Panc1 (cell line): ENCODE measurements around the gene FOXN4. TPM values are rescaled to one million over a fixed set of nuclear protein-coding genes. Genes with fewer than 3 reads are reported as not detected.

Experiments
- ATAC-seq: fragments of 200-7000 bp; cut with Tn5 transposase; 2 replicates; pipeline ENCODE4 v1.9.1; 2020; ENCODE audit warnings: mild to moderate bottlenecking, moderate library complexity
- BruUV-seq: library from RNA; stranded (reverse); fragments of 400-500 nt; replicated peaks from 2 replicates; lab custom pipeline; 2021; lab: Mats Ljungman, UMichigan
- CTCF ChIA-PET: fragments of 300-600 bp; sonication (Branson Sonifier 250); formaldehyde crosslinking; loops from one replicate; lab custom pipeline; 2022; ENCODE audit warnings: antibody characterized with exemption; lab: Charles Lee
- POLR2A ChIA-PET: fragments of 300-600 bp; sonication (Branson Sonifier 250); formaldehyde crosslinking; loops from one replicate; lab custom pipeline; 2022; ENCODE audit warnings: antibody characterized with exemption; lab: Charles Lee
- DNase-seq: peaks from one replicate; pipeline ENCODE4 v3.0.0-alpha.2; 2010; ENCODE audit warnings: low read depth, low spot score
- H3K27ac ChIP-seq: 2 replicates; pipeline ENCODE4 v1.5.1; 2011; ENCODE audit warnings: mild to moderate bottlenecking, low read length, inconsistent platforms
- H3K27me3 ChIP-seq: fragments of 200-500 bp; sonication (Bioruptor generic); 2 replicates; pipeline ENCODE4 v1.6.0; 2014; ENCODE audit warnings: low read length, inconsistent platforms; ENCODE audit not compliant: control insufficient read depth, insufficient read depth
- H3K36me3 ChIP-seq: fragments of 200-500 bp; sonication (Bioruptor generic); 2 replicates; pipeline ENCODE4 v1.5.1; 2014; ENCODE audit warnings: inconsistent platforms, mild to moderate bottlenecking, low read length, moderate library complexity; ENCODE audit not compliant: control insufficient read depth, insufficient read depth
- H3K4me1 ChIP-seq: 2 replicates; pipeline ENCODE4 v1.5.1; 2011; ENCODE audit warnings: inconsistent platforms, mild to moderate bottlenecking, low read length, moderate library complexity; ENCODE audit not compliant: control insufficient read depth, insufficient read depth
- H3K4me3 ChIP-seq, 2 experiments: 2 replicates each; pipeline ENCODE4 v1.5.1; 2011 to 2012; ENCODE audit warnings: low read depth in 2 of 2, low read length in 2 of 2, mild to moderate bottlenecking in 2 of 2, inconsistent platforms in 1 of 2, moderate library complexity in 1 of 2
- H3K9me3 ChIP-seq: fragments of 200-500 bp; sonication (Bioruptor generic); 2 replicates; pipeline ENCODE4 v1.5.1; 2014; ENCODE audit warnings: low read depth, mild to moderate bottlenecking, inconsistent platforms, low read length, moderate library complexity; ENCODE audit not compliant: control insufficient read depth, insufficient read depth
- POLR2AphosphoS5 ChIP-seq: IDR thresholded peaks from 2 replicates; pipeline ENCODE4 v1.6.1; 2012; ENCODE audit warnings: mild to moderate bottlenecking, low read depth, low read length, moderate library complexity
- SIN3A ChIP-seq: IDR thresholded peaks from 2 replicates; pipeline ENCODE4 v1.6.1; 2012; ENCODE audit warnings: low read depth, mild to moderate bottlenecking, low read length, moderate library complexity, borderline replicate concordance; ENCODE audit not compliant: insufficient read depth
- TCF7L2 ChIP-seq: IDR thresholded peaks from 2 replicates; pipeline ENCODE4 v1.6.1; 2011; ENCODE audit warnings: mild to moderate bottlenecking, low read depth, low read length, inconsistent platforms
- in situ Hi-C: cut with HindIII; loops from 2 replicates; pipeline ENCODE4 v1.10.0; 2016; ENCODE audit warnings: low sequenced_read_pairs, low pct_unique_long_range_greater_than_20kb
- intact Hi-C: fragments of 100-400 bp; cut with micrococcal nuclease; formaldehyde crosslinking; loops from one replicate; pipeline ENCODE4 v1.10.0; 2022; ENCODE audit not compliant: unreplicated experiment
- total RNA-seq: library from RNA; stranded (reverse); gene quantifications from one replicate; pipeline ENCODE4 v1.2.1, GENCODE V29; 2021; ENCODE audit not compliant: unreplicated experiment
- TF ChIP-seq, protein P1 (sequence below): fragments of 450-650 bp; IDR thresholded peaks from 2 replicates; pipeline ENCODE4 v1.5.1; 2017; ENCODE audit warnings: mild to moderate bottlenecking
- TF ChIP-seq, protein P2 (sequence below), 2 experiments: IDR thresholded peaks; 2 replicates each; pipeline ENCODE4 v1.6.1; 2011 to 2012; ENCODE audit warnings: low read depth in 2 of 2, control low read depth in 1 of 2, low read length in 1 of 2, mild to moderate bottlenecking in 1 of 2, moderate library complexity in 1 of 2; ENCODE audit not compliant: insufficient read depth in 1 of 2

The FOXN4 gene
- total RNA-seq, 1 experiment from 2014 or later: 0.08 TPM

DNA sequence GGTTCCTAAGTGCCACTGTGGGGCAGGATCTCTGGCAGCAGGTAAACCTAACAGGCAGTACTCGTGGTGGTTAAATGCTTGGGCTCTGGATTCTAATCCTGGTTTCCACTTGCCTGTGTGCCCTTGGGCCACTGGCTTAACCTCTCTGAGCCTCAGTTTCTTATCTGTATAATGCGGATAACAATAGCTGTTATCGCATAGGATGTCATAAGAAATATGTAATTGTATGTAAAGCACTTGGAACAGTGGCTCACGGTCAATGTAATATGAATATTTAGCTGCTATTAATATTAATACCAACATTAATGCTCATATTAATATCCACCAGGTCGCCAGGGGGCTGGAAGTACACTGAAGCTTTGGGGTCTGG, 16.8 kb downstream of the FOXN4 start:
- Histone ChIP-seq H3K36me3 (no peaks in the 10 kb centered on the region), H3K4me3 (no peak overlapping the region), H3K27ac (no peak overlapping the region), H3K4me1 (peaks cover 3% of the 10 kb centered on the region; the same call in 1 of the 2 replicates), H3K27me3 (no peaks in the 10 kb centered on the region), H3K9me3 (no peaks in the 10 kb centered on the region)
- DNase-seq (no peak), ATAC-seq (no peak)
- in situ Hi-C loops (no loop called here), intact Hi-C loops (no loop called here)
- BruUV-seq: no TSS peak
- CTCF ChIA-PET: no interaction called here
- POLR2A ChIA-PET: no interaction called here
- TF ChIP-seq SIN3A: no peak
- TF ChIP-seq TCF7L2: no peak

DNA sequence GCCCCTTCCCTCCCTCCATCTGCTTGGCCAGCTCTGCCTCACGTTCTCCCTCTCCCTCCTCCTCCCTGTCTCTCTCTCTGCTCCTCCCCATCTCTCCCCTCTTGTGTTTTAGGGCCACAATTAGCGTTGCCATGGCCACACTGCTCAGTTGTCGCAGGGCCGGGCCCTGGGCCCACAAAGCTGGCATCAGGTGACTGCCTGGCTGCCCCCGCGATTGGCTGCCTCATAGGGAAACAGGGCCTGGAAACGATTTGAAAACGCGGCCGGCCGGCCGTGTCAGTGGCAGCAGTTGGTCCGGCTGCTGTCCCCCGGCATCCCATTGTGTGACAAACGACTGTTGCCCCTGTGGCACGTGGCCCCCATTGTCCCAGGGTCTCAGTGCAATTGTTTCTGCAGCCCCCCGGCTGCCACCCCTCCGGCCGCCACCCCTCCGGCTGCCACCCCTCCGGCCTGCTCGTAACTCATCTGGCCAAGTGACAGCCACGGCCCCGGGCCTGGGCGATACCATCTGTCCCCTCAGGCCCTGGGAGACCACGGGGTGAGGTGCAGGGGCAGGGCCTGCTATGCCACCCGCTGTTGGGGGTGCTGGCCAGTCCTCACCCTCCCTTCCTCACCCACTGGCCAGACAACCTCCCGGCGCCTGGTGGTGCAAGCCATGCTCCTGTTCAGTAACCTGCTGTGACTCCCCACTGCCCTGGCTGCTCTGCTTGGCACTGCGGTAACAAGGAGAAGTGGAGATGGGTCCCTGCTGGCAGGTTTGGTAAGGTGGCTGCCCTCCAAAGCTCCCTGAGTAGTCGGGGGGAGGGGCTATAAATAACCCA, 17.4 kb downstream of the FOXN4 start:
- no peak overlapping the region for H3K27ac ChIP-seq
- BruUV-seq: no TSS peak
- in situ Hi-C loops (no loop called here), intact Hi-C loops (no loop called here)
- CTCF ChIA-PET: no interaction called here
- no peak overlapping the region for H3K4me3 ChIP-seq
- TF ChIP-seq, protein P1, sequence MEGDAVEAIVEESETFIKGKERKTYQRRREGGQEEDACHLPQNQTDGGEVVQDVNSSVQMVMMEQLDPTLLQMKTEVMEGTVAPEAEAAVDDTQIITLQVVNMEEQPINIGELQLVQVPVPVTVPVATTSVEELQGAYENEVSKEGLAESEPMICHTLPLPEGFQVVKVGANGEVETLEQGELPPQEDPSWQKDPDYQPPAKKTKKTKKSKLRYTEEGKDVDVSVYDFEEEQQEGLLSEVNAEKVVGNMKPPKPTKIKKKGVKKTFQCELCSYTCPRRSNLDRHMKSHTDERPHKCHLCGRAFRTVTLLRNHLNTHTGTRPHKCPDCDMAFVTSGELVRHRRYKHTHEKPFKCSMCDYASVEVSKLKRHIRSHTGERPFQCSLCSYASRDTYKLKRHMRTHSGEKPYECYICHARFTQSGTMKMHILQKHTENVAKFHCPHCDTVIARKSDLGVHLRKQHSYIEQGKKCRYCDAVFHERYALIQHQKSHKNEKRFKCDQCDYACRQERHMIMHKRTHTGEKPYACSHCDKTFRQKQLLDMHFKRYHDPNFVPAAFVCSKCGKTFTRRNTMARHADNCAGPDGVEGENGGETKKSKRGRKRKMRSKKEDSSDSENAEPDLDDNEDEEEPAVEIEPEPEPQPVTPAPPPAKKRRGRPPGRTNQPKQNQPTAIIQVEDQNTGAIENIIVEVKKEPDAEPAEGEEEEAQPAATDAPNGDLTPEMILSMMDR: no peak
- TF ChIP-seq POLR2AphosphoS5: no peak
- TF ChIP-seq, protein P2, sequence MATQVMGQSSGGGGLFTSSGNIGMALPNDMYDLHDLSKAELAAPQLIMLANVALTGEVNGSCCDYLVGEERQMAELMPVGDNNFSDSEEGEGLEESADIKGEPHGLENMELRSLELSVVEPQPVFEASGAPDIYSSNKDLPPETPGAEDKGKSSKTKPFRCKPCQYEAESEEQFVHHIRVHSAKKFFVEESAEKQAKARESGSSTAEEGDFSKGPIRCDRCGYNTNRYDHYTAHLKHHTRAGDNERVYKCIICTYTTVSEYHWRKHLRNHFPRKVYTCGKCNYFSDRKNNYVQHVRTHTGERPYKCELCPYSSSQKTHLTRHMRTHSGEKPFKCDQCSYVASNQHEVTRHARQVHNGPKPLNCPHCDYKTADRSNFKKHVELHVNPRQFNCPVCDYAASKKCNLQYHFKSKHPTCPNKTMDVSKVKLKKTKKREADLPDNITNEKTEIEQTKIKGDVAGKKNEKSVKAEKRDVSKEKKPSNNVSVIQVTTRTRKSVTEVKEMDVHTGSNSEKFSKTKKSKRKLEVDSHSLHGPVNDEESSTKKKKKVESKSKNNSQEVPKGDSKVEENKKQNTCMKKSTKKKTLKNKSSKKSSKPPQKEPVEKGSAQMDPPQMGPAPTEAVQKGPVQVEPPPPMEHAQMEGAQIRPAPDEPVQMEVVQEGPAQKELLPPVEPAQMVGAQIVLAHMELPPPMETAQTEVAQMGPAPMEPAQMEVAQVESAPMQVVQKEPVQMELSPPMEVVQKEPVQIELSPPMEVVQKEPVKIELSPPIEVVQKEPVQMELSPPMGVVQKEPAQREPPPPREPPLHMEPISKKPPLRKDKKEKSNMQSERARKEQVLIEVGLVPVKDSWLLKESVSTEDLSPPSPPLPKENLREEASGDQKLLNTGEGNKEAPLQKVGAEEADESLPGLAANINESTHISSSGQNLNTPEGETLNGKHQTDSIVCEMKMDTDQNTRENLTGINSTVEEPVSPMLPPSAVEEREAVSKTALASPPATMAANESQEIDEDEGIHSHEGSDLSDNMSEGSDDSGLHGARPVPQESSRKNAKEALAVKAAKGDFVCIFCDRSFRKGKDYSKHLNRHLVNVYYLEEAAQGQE (IDR thresholded peaks at IDR 0.05; ENCODE audit: insufficient read depth in 1 of 2, low read depth in 2 of 2, low read length in 1 of 2): no peak
- no peak for TF ChIP-seq SIN3A
- no peak for TF ChIP-seq TCF7L2
- ATAC-seq: peak; percentile 43
- no peaks in the 10 kb centered on the region for H3K9me3 ChIP-seq
- no peaks in the 10 kb centered on the region for H3K27me3 ChIP-seq
- POLR2A ChIA-PET: interaction anchor here (0.6 kb wide), 1 partner anchor 615 kb away, joined by 3 read pairs; no protein-coding TSS in a partner anchor
- no peak for DNase-seq
- peaks cover 3% of the 10 kb centered on the region; the same call in 1 of the 2 replicates for H3K4me1 ChIP-seq
- H3K36me3 ChIP-seq: no peaks in the 10 kb centered on the region

DNA sequence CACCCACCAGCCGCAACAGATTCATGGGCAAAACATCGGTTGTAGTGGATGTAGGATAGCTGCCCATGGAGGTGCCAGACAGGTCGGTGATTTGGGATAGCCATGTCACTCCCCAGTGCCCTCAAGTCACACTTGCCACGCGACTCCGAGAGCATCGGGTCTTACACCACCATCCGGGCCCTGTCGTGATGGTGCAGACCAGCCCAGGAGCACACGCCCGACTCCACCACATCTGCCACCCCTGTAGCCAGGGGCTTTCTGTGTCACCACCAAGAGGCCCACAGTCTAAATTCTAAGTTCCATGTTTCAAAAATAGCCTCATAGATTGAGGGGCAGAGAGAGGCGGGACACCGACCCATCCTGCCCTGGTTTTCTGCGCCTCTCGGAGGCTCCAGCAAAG, 18.0 kb downstream of the FOXN4 start:
- no peaks in the 10 kb centered on the region for H3K27me3 ChIP-seq
- in situ Hi-C loops (no loop called here), intact Hi-C loops (no loop called here)
- H3K4me3 ChIP-seq: no peak overlapping the region
- BruUV-seq: no TSS peak
- H3K9me3 ChIP-seq: no peaks in the 10 kb centered on the region
- H3K4me1 ChIP-seq: peaks cover 3% of the 10 kb centered on the region; the same call in 1 of the 2 replicates
- H3K27ac ChIP-seq: no peak overlapping the region
- no peaks in the 10 kb centered on the region for H3K36me3 ChIP-seq
- POLR2A ChIA-PET: interaction anchor here (0.6 kb wide), 1 partner anchor 615 kb away, joined by 3 read pairs; no protein-coding TSS in a partner anchor
- ATAC-seq (no peak; the same call in 1 of the 2 replicates), DNase-seq (no peak)
- TF ChIP-seq, protein P1: no peak
- no peak for TF ChIP-seq TCF7L2
- CTCF ChIA-PET: no interaction called here
